Stimulated activated CD4-positive, alpha-beta T cell treated with anti-CD3 and anti-CD28 coated beads, Interleukin-2, amount 100 ng/mL, for 24 hours (primary cell): ENCODE data around the gene PGAP1.

Experiments used
- DNase-seq, 2 donors: peaks; one replicate each; pipeline ENCODE4 v3.0.0-alpha.2; 2020

The PGAP1 gene

DNA sequence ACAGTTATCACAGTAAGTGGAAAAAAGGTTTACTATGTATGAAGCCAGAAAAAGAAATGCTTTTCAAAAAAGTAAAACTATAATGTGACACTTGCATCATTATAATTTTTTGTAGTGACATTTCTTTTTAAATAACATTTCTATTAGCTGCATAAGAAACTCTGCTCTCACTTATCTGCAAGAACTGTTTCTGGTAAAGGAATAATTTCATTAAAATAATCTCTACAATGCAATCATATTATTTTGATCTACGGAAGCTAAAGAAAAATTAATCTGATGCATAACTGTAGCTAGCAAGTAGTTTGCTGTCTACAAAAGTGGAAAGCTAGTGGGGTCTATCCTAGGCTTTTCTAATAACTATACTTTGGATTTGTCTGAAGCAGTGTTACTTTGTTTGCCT lies 50.1 kb downstream of the PGAP1 start:
- no peak for DNase-seq

DNA sequence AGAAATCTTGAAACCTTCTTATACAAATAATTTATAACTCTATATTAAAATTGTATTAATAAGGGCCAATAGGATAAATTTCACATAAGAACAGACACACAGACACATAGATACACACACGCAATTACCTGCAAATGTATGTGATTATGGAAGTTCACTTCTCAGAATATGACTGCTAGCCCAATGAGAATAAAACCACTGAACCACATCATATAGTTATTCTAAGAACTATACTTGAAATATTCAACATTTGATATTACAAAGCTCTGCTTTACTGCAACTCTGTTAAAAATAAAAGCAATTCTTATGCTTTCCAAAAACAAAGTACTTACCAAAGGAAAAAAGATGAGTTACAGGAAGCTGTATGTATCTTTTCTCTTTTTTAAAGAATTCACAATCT lies 51.1 kb downstream of the PGAP1 start:
- no peak for DNase-seq

DNA sequence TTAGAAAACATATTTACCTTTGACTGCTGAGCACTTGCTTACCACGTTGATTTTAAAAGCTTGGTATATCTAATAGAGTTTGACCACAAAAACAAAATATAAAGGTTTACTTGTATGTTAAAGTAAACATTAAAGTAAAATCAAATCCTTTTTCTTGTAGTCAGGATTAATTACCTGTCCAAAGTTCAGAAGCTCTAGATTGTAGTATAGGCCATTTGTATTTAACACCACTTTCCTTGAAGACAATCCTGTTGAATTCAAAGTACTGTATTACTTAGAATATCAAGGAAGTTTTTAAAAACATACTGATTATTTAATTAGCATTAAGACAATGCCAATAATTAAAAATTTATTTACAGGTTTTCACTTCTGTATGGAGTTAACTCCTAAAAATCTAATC lies 53.0 kb downstream of the PGAP1 start:
- DNase-seq = no peak

DNA sequence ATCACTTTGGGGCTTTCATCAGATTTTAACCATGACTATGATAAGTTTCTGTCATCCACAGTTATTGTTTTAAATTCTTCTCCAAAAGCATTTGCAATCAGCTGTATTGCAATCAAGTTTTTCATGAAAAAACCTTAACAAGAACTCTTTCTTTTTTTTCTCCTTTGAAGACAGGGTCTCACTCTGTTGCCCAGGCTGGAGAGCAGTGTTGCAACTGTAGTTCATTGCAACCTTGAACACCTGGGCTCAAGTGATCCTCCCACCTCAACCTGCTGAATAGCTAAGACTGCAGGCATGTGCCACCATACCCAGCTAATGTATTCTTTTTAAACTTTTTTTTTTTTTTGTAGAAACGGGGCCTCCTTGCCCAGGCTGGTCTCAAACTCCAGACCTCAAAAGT lies 71.9 kb downstream of the PGAP1 start:
- DNase-seq = no peak

DNA sequence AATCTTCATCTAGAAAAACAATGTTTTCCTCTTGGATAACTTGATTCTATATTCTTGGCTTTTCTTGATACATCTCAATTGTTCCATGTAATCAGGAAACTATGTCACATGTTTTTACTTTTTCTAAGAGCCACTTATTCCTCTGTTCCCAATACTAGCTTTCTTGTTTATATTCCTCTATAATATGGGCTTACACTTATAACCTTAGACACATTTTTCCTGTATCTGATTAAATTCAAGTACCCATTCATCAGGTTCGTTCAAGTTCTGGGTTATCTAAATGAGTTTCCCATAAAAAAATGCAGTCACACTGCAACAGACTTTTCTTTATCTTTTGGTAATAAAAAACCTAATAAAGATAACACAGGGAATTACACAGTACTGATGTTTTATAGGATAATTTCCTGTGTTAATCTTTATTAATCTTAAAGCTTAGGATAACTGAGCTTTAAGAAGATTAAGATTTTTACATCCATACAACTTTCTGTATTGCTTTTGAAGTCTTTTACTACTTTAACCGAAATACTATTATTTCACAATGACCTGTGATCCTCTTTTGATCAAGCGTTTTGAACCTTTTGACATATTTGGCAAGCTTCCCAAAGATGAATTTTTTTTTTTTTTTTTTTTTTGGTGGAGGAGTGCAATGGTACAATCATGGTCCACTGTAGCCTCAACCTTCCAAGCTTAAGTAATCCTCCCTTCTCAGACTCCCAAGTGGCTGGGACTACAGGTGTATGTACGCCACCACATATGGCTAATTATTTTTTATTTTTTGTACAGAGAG lies 73.0 kb downstream of the PGAP1 start:
- DNase-seq = no peak

DNA sequence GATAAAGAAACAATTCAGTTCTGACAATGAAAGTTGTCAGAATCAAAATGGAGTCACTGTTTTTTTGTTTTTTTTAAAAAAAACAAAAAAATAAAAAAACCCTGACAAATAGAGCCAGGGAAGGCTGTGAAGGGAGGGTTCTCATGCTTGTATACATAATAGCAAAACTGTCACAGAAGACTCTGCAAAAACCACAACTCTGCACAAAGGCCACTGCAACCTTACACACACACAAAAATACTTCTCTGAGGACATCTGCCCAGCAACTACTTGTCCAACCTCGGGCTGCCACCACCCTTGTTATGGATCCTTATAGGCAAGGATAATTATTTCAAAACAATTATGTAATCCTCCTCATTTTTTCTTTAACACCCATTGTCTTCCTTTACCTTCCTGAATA lies 75.4 kb downstream of the PGAP1 start:
- DNase-seq = no peak

DNA sequence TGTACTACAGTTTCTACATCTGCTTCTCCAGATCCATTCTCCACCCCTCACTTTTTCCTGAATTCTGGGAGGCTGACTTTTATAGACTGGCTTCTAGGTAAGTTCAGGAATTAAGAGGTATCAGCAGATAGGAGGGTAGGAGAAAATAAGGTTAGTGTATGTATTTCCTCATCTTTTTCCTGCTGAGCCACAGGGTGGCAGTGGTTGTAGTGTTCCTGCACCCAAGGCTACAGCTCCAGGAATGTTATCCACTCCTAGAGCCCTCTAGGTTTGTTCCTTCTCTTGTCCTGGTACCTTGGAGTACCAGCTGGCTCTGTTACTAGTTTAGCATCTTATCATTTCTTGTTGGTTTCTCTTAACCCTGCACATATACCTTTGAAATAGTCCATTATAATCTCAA lies 76.6 kb downstream of the PGAP1 start:
- DNase-seq = no peak

DNA sequence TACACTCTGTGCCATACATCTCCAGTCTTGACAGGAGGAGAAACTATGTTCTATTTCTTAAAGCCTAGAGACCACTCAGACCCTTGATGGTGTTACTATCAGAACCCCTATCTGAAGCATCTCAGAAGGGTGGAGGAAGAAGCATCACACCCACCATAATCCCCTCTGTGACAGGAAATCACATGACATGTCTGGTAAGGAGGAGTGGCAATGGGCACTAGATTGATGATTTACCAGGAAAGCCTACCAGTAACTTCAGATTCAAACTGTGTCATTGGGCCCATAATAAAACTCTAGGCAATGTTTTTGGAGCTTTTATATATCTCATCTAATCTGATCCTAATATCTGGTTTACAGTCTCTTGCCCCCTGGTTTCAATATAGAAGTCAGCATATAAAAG lies 80.2 kb downstream of the PGAP1 start:
- no peak for DNase-seq

DNA sequence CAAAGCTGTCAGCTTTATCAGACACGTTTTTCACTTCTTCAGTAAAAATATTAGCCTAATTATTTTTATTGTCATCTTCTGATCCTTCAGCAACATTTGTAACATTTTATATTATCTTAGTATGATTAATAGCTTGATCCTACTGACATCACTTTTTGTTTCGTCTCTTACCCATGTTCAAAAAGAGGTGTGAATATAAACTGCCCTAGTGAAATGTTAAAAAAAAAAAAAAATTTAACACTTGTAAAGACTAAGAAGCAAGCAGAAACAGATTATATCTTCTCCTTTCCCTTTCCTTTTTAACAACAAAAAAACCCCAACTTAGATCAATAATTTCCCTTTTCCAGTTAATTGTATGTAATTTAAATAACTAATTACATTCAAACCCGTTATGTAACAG lies 81.1 kb downstream of the PGAP1 start:
- DNase-seq = no peak

DNA sequence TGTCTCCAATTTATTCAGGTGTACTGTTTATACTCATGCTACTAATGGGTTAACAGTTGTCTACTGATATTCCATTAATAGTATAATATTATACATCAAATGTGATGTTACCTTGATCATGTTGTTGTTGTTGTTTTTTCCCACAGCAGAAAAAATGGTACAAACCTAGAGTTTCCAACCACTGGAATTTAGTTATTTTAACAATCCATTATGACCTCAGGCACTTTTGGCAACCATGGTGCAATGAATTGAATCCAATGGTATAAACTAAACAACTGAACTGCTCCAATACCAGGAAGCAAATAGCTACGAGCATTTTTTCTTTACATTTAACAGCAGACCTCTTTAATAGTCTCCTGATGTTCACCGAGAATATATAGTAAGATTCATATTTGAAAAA lies 86.3 kb downstream of the PGAP1 start:
- no peak for DNase-seq

DNA sequence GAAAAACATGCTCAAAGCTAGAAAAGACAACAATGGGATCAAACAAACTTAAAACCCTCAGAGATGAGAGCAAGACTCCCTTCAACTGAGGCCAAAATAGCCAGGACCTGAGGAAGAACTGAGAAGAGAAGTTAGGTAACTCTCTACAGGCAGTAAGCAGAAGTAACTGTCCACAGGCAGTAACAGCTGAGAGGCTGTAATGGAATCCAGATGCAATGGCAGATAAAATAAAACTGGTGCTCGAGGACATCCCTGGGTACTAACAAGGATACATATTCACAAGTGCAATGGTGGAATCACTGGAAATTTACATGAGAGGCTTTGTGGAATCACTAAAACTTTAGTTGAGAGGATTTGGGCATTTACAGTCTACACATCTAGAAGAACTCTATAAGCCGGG lies 86.9 kb downstream of the PGAP1 start:
- no peak for DNase-seq

DNA sequence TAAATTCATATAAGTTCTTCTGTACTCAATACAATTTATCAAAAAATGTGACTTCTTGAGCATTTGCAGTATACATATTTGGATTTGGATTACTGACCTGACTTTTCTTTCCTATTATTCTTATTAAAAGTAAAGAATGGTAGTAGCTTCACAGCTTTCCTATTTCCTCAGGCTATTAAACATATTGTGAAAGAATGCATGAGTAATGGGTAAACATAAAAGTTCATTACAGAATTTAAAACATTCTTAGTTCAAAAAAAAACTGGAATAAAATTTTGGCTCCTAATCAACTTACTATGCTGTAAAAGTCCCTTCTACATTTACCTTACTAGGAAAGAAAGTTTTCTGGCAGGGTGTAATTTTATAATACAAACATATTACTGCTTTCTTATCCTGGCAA lies 90.1 kb downstream of the PGAP1 start:
- DNase-seq = no peak

DNA sequence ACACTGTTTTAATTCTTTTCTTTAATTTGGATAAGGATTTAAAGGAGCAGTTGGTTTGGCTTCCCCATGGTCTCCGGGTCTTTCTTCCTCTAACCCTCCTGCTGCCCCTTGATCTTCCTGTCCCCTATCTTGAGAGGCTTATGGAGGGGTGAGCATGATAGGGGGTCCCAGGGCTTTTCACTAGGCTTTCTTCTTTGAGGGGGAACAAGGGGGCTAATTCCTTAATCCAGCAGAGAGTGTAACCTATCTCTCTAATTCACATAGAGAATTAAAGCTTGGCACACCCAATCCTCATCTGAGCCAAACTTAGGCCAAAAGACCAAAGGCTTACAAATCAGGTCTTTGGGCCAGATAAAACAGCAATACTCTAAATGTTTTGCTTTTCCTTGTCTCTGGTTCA lies 95.8 kb downstream of the PGAP1 start:
- DNase-seq = no peak

DNA sequence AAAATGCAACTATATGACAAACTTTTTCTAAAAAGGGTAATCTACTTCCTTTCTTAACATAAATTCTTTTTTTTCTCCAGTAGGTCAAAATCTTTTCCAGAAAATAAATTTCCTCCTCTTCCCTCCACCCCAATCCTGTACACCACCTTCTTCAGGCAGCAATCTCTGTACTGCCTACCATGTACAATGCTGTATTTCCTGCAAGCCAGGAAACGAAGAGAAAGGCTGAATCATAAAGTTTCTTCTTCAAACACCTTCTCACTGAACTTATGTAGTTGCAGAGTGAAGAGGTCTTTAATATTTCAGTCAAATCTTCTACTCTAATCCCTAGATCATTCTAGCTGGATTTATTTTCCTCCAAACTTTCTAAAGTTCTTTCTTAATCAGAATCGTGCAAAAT lies 99.2 kb downstream of the PGAP1 start:
- no peak for DNase-seq

DNA sequence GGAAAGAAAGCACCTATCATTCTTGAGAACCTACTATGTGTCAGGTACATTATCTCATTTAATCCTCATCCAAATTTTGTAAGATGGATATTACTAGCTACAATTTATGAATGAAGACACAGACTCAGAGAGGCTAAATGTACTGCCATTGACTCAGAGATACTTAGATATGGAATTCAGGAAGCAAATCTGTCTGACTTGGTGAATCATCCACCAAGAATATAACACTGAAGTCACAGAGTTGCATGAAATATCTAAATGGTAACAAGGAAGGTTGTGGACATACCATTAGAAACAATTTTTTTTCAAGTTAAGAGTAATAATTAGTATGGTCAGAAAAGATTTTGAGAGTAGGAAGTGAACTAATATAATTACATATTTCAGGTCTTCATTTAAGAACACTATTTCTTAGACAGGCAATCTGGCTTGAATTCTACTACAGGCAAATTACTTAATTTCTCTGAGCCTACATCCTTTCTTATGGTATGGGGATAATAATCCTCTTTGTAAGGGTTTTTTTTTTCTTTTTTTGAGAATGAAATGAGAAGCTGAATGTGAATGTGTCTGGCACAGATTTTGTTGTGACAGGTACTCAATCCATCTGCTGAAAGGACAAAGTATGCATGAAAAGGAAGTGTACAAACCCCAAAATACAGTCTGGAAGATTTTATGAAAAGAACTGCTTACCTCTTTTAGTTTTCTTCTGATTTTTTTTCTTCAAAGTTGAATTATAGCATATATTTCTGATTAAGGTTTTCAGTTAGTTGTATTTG lies 102.6 kb downstream of the PGAP1 start:
- no peak for DNase-seq

DNA sequence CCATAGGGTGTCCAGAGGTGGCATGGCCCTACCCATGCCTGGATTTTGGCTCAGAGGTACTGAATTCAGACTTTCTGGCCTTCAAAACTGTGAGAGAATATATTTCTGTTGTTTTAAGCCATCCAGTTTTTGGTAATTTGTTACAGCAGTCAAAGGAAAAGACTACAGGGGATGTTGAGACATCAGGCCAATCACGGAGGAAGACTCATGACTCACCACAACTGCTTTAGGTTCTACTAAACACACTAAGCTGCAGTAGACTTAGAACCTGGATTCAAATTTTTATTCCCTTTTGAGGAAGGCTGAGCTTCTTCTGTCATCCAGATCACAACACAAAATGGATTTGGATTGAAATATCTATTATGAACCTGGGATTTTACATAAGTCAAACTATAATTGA lies 105.3 kb downstream of the PGAP1 start:
- no peak for DNase-seq

DNA sequence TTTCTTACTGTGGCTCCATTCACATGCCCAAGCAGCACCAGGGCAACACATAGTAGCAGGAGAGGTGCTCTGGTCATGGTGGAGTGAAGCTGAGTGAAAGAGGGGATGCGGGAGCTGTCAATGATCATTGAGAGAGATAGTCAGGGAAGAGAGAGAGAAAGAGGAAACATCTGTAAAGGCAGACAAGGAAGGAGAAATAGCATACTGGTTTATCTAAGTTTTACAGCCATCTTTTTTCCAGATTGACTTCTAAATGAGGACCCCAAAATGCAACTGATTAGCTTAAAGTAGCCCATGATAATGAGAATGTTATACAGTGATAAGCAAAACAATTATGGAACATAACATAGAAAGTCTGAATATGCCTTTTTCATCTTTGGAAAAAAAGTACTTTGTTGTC lies 117.2 kb downstream of the PGAP1 start, which contains the start of gene C2orf66:
C2orf66 (minus strand) TSS at position 96 of the 400 bp plus-strand sequence; CDS start at position 77, 19 bp downstream.
- DNase-seq = no peak

DNA sequence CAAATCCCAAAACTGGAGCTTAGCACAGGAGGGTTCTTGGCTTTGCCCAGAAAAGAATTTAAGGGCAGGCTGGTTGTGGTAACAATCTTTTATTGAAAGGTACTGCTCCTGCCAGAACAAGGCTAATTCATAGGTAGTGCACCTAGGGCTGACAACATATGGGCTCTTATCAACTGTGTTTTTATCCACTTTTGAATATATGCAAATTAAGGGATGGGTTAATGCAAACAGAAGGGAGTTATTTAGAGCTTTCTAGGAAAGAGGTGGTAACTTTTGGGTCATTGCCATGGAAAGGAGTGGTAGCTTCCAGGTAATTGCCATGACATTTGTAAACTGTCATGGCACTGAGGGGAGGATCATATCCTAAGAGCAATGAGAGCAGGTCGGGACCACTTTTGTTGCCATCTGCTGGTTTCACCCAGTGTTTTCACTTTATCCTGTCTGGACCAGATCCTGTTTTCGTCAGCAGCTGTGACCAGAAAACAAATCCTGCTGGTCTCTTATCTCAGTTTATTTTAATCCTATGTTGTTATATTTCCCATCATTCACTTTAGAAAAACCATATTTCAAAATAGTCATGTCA lies 118.3 kb downstream of the PGAP1 start:
- no peak for DNase-seq

DNA sequence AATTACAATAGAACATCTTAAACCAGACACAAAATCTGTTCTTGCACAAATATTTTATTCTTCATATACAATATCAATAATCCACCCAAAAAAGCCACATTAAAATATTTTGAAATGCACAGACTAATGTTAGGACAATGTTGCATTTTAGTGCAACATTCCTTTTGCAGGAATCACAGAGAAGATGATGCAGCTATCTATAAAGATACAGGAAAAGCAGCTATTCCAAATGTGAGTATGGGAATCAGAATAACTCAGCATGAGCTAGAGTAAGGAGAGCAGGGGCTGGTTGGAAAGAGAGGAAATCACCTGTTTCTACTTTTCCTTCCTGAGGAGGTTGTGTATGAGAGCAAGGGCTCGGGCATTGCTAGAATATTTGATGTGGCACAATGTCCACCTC lies 122.1 kb downstream of the PGAP1 start:
- no peak for DNase-seq

DNA sequence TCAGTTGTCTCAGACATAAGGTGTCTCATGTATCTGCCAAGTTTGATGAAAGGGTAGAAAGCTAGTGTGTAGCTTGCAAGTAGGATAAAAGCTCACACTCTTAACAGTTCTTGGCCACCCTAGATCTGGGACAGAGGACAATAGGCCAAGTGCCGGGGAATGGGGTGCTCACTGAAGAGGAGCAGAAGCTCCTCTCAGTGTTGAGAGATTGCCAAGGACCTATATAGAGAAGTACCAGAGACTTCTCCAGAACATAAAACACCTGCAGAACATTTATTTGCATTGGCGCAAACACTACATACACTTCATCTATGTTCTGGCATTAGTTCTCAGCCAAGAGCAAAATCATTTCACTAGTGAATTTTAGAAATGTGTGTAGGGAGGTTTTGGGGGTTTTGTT lies 124.1 kb downstream of the PGAP1 start:
- DNase-seq = no peak

DNA sequence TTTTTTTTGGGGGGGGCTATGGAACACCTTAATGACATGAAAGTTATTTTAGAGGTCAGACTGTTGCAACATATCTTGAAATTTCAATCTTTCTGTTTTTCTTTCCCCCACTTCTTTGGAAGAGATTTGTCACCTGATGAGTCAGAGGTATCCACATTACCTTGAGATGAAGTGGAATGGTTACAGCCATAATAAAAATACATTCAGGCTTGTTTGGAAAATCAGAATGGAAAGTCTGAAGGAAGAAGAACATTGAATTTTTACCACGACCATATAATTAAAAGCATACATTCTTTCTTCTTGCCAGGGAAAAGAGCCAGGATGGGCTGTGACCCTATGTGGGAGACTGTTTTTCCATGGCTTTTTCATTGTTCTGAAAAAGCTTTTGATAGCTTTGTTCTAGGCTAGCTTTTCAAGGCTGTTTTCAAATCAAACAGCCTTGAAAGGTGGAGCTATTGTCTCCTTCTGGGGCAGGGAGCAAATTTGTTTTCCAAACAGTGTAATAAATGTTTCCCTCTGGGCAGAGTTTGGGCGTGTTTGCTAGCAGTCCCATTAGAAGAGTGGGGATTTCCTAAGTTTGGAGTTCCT lies 124.7 kb downstream of the PGAP1 start:
- no peak for DNase-seq

DNA sequence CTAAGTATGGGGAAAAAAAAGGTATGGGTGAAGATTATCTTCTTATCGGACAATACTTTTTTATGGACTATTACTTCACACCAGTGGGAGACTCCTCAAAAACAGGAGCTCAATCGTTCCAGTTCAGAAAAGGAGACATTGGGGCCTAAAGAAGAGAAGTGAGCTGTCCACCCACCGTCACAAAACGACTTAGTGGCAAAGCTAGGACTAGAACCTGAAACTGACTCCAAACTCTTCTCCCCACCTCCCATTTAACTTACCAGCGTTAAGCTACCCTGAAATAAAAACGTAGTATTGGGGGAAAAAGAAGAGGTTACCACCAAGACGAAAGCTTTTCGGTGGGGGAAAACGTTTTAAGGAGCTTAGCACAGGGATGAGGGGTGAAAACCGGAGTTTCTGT lies 127.5 kb downstream of the PGAP1 start:
- DNase-seq = no peak

DNA sequence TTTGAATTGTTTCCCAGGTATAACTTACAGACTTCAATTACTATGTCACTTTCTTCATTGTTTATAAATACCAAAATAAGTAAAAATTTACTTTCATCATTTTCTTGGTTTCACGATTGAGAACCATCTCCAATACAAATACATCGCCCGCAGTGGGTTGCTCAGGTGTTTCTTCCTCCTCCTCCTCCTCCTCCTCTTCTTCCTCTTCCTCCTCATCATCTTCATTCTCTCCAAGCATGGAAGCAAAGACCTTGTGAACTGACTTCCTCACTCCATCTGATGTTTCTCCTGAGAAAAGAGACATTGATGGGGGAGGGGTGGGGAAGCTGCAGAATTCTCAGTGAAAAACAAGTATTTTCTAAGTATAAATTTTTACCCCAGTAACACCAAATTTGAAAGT lies 133.6 kb downstream of the PGAP1 start:
- DNase-seq = no peak
